ENCODE measurements around the gene XCL2.

GRCh38 chr1:168498956-168499687 is 44.7 kb downstream of the XCL2 start:
- TF ChIP-seq CTCF (IDR thresholded peaks at IDR 0.05 in 2 of 3, conservative IDR thresholded peaks at IDR 0.05 in 1 of 3; ENCODE audit: control insufficient read depth in 2 of 3, extremely low read depth in 1 of 3, insufficient read depth in 1 of 3, low read depth in 3 of 3, low read length in 3 of 3) = no peak
- no peak for TF ChIP-seq SP1 (IDR thresholded peaks at IDR 0.05; ENCODE audit: low read depth, low read length)
- TF ChIP-seq USF2 (IDR thresholded peaks at IDR 0.05; ENCODE audit: borderline replicate concordance, low read depth, low read length) = no peak
- no peak for TF ChIP-seq ZNF384 (IDR thresholded peaks at IDR 0.05; ENCODE audit: borderline replicate concordance, low read depth, low read length)
- no peak for TF ChIP-seq CREB1 (IDR thresholded peaks at IDR 0.05; ENCODE audit: low read depth)
- TF ChIP-seq MAX (IDR thresholded peaks at IDR 0.05; ENCODE audit: low read depth, low read length) = no peak
